PC-3 (cell line): ENCODE results near the gene APH1B.

Source experiments
- CTCF ChIP-seq: fragments of 300-600 bp; sonication (generic); conservative IDR thresholded peaks from 2 replicates; pipeline ENCODE4 v1.5.1; 2017; ENCODE audit warnings: antibody characterized with exemption, low read depth, mild to moderate bottlenecking, low read length
- EZH2 ChIP-seq: fragments of 300-600 bp; sonication (generic); IDR thresholded peaks from one replicate; pipeline ENCODE4 v1.6.1; 2017; ENCODE audit warnings: antibody characterized with exemption, mild to moderate bottlenecking, low read length; ENCODE audit not compliant: unreplicated experiment
- EZH2phosphoT487 ChIP-seq: fragments of 300-600 bp; sonication (generic); IDR thresholded peaks from 2 replicates; pipeline ENCODE4 v1.6.1; 2018; ENCODE audit warnings: mild to moderate bottlenecking, antibody characterized with exemption, low read length, borderline replicate concordance

- TF ChIP-seq EZH2, result no peak
- no peak for TF ChIP-seq CTCF
- TF ChIP-seq EZH2phosphoT487, result no peak
Measured at GRCh38 chr15:63345391-63345752, 68.0 kb downstream of the APH1B start.
